HG03378 (cell line): ENCODE measurements around the gene SLC31A1.

Experiments used
- ATAC-seq: cut with Tn5 transposase; IDR thresholded peaks from one replicate; pipeline ENCODE4 v1.9.1; 2021; ENCODE audit warnings: mild to moderate bottlenecking, moderate library complexity; ENCODE audit not compliant: unreplicated experiment

Gene SLC31A1

GRCh38 chr9:113221003-113221799 is at the start of gene SLC31A1, which contains the start of gene FKBP15:
Gene SLC31A1, plus strand, starts transcription at chr9:113221544. Its CDS starts 34,605 bp downstream, at chr9:113256149.
Gene FKBP15, minus strand, starts transcription at chr9:113221277. Its CDS starts 34 bp downstream, at chr9:113221243.
- peak; percentile 69 for ATAC-seq

DNA sequence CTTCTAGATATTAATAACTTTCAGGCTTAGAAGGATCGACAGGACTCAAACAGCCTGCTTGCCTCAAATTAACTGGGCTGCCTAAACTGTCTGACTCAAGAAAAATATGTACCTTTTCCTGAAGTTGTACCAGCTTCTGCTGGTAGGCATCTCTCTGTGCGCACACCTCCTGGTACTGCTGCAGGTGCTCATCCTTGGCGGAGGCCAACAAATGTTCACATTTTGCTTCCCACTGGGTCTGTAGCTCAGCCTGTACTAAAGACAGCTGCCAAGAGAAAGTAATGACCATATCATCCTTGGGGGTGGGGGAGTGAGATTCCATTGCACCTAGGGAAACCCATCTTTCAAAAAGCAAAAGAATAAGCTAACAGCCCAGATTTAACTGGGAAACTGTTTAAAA is 48.0 kb upstream of the SLC31A1 start:
- no peak for ATAC-seq

DNA sequence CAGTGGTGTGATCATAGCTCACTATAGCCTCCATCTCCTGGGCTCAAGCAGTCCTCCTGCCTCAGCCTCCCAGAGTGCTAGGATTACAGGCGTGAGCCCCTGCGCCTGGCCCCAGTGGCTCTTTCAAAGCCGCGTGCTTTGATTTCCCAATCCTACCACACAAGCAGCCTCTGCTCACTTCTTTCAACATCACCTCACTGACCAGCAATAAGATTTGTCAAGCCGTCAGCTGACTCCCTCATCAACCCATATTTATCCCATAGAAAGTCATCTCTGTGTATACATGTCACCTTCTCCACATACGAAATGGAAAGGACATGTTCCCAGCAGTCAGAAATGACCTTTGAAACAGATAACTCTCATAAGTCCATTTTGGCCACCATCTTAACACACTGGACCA is 44.5 kb upstream of the SLC31A1 start:
- no peak for ATAC-seq

- no peak for ATAC-seq
Measured at GRCh38 chr9:113177251-113177650, 44.1 kb upstream of the SLC31A1 start.

DNA sequence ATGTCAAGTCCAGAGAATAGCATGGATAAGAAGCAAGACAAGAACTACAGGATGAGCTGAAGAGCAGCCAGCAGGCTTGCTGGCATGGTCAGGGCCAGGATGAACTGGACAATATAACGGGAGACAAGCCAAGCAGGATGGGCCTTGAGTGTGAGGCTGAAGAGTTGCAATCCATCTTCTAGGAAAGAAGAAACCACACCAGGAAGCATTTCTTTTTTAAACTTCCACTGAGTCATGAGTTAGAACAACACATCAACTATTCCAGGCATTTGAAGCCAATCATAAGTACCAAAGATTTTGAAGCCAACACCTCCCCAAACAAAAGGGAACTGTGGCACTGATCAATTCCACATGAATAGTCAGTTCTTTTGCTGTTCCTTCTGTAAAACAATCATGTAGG is 43.3 kb upstream of the SLC31A1 start:
- no peak for ATAC-seq

GRCh38 chr9:113179839-113180238 is 41.5 kb upstream of the SLC31A1 start:
- no peak for ATAC-seq

DNA sequence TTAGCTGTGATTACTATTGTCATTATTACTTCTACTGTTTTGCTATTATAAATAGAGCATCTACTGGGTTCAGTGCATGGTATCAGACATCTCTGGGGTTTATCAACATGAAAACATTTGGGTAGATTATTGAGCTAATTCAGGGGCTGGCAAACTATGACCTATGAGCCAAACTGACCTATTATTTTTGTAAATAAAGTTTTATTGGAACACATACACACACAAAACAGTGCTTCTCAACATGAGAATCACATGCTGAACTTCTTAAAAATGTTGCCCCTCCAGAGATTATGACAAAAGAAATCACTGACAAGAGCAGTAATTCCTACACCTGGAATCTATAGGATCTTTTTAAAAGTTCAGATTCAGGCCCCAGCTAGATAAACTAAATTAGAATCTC is 40.2 kb upstream of the SLC31A1 start:
- ATAC-seq: no peak

- no peak for ATAC-seq
Measured at GRCh38 chr9:113183956-113184488, 37.3 kb upstream of the SLC31A1 start.

GRCh38 chr9:113184539-113184938 is 36.8 kb upstream of the SLC31A1 start:
- no peak for ATAC-seq

GRCh38 chr9:113185271-113185670 is 36.1 kb upstream of the SLC31A1 start:
- ATAC-seq: no peak

- ATAC-seq: no peak
Measured at GRCh38 chr9:113186137-113186755, 35.1 kb upstream of the SLC31A1 start.

DNA sequence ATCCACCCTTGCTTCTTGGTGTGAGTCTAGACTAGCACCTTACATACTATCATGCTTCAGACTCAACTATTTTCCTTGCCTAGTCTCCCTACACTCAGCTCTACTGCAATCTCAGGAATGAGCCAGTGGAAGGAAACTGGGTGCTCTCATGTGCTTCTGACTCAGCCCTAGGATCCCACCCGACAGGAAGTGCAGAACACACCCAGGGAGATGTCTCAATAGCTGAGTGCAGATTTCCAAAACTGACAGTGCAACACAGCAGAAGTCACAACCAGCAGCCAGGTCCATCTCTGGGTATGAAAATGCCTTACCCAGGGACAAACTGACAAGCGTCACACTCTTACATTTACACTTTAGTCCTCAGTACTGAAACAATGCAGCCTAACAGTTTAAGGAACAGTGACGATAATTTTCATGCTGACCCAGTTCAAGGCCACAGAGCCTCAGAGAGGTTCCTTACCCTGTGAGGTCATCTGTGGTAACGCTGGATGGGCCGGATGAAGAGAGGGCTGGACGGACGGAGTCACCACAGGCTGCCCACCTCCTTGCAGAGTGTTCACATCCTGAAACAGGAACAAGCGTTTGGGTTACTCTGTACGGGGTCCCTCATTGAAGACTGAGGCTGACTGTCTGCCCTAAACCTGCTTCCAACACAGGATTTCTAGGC is 33.3 kb upstream of the SLC31A1 start:
- no peak for ATAC-seq

DNA sequence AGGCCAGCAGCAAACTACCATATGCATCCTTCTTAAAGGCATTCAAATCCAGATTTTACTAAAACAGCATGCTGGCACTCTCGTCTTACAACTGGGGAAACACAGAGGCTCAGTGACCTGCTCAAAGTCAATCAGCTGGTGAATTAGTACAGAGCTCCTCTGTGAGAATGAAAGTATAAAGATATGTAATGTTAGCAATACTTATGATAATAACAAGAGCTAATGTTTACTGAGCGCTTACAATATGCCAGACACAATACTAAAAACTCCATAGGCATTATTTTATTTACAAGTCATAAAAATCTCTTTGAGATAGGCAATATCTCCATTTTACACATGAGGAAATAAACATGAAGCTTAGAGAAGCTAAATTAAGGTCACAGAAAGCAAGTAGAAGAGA is 28.9 kb upstream of the SLC31A1 start:
- no peak for ATAC-seq

DNA sequence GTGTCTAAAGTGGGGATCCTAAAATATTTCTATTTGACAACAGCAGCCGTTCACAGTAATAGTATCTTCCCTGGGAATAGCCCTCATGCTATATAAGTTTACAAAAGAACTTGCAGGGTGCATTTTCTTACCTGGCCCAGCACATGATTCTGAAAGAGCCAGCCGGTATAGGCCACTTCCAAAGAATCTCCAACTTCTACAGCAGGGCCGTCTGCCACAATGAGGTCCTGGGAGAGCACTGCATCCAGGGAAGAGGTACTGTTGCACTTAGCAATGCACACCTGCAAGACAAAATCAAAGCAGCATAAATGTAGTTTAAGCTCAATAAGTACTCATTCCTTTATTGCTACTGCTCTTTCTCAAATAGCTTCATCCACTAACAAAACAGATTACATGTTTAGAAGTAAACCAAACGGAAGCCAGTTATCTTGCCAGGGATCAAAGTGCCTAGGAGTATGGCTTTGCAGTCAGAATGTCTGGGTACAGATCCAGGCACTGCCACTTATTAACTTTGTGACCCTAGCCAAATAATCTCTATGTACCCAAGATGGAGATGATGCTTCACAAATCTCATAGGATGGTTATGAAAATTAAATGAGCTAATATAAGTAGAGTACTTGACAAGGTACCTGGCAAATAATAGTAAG is 21.5 kb upstream of the SLC31A1 start:
- ATAC-seq: no peak

DNA sequence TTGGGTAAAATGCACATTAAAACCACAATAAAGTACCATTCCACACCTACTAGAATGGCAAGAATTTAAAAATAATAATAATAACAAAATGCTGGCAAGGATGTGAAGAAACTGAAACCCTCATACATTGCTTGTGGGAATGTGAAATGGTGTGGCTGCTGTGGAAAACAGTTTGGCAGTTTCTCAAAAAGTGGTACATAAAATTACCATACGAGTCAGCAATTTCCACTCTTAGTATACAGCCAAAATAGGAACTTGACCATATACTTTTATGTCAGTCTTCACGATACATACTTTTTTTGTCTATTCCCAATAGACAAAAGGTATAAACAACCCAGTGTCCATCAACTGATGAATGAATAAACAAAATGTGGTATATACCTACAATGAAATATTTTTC is 15.9 kb upstream of the SLC31A1 start:
- no peak for ATAC-seq

DNA sequence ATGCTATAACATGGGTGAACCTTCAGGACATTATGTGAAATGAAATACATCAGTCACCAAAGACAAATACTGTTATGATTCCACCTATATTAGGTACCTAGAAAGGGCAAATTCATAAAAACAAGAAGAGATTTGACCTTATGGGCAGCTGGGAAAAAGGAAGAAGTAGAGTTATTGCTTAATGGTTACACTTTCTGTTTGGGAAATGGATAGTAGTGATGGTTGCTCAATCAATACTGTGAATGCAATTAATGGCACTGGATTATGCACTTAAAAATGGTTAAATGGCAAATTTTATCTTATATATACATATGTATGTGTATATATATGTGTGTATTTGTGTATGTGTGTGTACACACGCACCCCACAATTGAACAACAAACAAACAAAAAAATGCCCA is 15.5 kb upstream of the SLC31A1 start:
- ATAC-seq: no peak

DNA sequence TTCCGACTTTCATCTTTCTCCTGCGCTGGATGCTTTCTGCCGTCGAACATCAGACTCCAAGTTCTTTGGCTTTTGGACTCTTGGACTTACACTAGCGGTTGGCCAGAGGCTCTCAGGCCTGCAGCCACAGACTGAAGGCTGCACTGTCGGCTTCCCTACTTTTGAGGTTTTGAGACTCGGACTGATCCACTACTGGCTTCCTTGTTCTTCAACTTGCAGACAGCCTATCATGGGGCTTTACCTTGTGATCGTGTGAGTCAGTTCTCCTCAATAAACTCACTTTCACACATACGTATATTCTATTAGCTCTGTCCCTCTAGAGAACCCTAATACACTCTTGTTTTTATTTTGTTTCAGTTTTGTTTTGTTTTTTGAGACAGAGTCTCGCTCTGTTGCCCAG is 10.5 kb upstream of the SLC31A1 start:
- no peak for ATAC-seq

- ATAC-seq: peak; percentile 30
Measured at GRCh38 chr9:113215132-113215531, 6.2 kb upstream of the SLC31A1 start.

DNA sequence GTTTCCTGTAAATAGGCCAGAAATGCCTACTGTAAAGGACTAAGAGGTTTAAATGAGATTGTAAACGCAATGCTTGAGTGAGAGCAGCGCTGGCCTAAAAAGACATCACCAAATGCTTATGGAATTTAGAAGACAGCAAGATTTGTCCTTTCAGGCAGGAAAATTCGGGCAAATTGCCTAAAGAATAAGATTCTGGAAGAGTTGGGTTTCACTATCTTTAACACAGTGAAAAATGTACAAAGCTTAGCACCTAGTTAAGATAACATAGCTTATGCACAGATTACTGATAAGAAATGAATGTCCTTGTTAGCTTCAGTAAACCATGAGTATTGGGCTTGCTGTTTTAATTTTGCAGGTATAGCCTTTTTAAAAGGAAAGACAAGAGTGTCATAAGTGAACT is 4.9 kb upstream of the SLC31A1 start:
- ATAC-seq: no peak

DNA sequence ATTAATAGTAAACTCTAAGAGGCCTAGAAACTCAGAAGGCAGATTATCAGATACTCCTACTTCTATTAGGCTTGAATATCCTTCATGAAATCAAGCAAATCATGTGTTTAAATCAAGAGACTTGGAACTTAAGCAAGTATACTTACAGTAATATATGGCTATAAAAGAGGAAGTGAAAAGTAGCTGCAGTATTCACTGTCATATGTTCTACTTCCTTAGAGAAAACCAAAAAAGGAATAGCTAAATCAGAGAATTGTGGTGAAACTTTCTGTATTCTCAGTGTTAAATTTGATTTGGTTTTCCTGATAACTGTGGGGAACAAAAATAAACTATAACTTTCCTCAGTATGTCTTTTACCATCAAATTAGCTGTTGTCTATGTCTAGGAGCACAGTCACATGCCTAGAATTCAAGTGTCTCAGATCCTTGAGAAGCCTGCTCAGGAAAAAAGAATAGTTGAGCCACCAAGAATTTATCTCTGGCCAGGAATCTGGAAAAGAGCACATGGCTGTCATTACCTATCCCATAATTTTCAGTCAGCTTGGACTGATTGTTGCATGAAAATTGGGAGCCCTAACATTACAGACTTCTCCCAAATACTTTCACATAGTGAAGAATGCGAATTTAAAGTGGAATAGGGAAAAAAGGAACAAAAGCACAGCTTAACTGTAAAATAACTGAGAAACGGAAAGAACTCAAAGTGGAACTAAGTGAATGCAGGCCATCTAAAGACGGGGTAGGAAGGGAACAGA is 2.0 kb upstream of the SLC31A1 start:
- peak; percentile 47 for ATAC-seq
